ENCODE data around the gene DUSP9.
"Not testable (repeated sequence)": the region's sequence is repeated elsewhere in the genome, so short reads cannot be mapped to it uniquely, and the experiment has no call there.

DUSP9 gene, protein sequence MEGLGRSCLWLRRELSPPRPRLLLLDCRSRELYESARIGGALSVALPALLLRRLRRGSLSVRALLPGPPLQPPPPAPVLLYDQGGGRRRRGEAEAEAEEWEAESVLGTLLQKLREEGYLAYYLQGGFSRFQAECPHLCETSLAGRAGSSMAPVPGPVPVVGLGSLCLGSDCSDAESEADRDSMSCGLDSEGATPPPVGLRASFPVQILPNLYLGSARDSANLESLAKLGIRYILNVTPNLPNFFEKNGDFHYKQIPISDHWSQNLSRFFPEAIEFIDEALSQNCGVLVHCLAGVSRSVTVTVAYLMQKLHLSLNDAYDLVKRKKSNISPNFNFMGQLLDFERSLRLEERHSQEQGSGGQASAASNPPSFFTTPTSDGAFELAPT

DNA sequence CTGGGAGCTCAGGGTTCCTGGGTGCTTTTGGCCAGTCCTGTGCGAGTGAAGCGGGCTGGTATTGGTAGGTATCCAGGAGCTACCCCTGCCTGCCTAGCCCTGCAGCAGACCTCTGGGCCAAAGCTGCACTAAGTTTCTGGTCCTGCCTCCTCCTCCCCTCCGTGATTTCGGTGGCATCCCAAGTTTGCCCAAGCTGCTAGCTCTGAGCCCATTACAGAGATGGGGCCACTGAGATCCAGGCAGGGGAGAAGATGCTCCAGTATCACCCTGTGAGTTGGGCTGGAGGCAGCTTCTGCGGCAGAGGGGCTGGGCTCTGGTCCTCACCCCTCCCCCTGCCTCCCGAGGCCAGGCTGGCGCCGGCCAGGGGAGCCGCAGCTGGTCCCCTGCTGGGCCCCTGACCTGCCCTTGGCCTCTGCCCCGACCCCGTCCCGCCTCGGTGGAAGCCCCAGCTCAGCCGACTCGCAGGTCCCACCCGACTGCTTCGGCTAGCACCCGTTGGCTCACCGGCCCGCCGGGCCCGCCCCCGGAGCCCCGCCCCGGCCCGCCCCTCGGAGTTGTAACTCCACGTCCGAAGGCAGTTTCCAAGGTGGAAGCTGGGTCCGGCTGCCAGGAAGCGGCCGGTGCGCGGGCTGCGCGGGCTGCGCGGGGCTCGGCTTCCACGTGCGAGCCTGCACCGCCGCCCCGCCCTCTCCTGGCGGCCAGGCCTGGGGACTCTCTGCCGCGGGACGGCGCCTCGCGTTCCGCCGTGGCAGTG is at the start of gene DUSP9:
Gene DUSP9, plus strand, starts transcription at position 584 of the 754 bp plus-strand sequence. CDS start 751 bp downstream, outside the sequence.
- Mint-ChIP-seq H3K4me3 (no peak within 1 kb of the TSS), H3K27me3 (ENCODE audit: low read depth) (peaks cover 35% of the 10 kb centered on the region), H3K4me1 (ENCODE audit: low read depth) (peaks cover 2% of the 10 kb centered on the region), H3K27ac (no peak within 1 kb of the TSS), H3K9me3 (no peaks in the 10 kb centered on the region), H3K36me3 (ENCODE audit: low read depth) (no peaks in the 10 kb centered on the region)

DNA sequence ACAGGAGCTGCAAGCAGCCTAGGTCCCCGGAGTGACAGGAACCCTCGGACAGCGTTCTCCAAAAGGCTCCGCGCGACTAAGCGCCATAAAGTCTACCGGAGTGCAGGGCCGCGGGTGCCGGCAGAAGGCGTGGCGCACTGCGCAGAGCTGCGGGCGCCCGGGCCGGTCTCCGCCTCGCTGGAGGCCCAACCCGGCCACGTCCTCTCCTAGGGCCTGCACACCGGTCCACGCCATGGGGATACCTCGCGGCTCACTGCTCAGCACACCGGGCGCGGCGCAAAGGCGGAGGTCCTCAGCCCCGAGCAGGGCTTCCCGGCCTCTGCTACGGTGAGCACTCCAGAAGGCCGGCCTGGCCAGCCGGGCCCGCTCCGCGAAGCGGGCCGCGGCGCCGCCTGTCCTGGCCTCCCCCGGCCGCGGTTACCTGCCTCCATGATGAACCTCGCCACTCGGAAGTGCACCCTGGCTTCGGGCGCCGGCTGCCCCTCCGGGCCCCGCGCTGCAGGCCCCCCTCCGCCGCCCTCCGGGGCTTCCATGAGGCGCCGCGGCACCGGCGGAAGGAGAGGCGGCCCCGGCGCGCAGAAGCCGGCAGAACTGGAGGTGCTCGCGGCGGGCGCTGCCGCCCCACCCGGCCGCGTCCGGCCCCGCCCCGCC is 48.3 kb upstream of the DUSP9 start, which contains the start of gene CCNQ:
Gene CCNQ, minus strand, starts transcription at position 599 of the 651 bp plus-strand sequence. Its CDS starts 66 bp downstream, at position 533.
- Mint-ChIP-seq H3K9me3 (no peaks in the 10 kb centered on the region), H3K4me1 (ENCODE audit: low read depth) (peaks cover 34% of the 10 kb centered on the region), H3K36me3 (ENCODE audit: low read depth) (peaks cover 7% of the 10 kb centered on the region), H3K27me3 (ENCODE audit: low read depth) (no peaks in the 10 kb centered on the region), H3K27ac (peak within 1 kb of the TSS; percentile 73), H3K4me3 (peak within 1 kb of the TSS; percentile 90)

DNA sequence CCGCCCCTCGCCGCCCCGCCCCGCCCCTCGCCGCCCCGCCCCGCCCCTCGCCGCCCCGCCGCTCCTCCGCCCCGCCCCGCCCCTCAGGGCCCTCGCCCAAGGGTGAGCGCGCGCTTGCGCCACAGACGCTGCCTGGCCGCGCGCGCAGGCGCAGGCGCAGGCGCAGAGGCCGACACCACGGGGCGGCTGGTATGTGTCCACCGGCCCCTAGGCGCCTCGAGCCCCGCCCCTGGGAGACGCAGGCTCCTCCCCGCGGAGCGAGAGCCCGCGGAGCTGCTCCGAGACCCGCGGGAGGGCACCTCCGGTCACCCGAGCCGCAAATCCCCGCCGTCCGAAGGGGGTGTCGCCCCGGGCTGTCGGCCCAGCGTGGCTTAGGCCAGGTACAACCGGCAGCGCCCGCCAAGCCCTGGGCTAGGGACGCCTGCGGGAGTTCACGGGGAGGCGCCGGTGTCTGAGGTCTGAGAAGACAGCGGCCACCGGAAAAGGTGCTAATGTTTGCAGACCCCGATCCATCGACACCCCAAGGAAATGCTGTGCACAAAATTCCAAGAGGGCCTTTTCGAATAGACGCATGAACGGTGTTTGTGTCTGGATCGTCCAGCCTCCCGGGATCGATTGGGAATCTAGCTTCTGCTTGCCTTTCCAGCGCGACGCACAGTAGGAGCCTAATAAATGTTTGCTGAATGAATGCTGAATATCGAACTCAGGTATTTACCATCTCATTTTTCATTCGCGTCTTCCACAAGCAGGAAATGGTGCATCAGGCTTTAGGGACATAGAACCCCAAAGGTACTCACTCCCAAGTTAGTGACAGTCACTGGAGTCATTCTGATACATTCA is 47.6 kb upstream of the DUSP9 start:
- Mint-ChIP-seq H3K27me3 (ENCODE audit: low read depth) (no peaks in the 10 kb centered on the region), H3K4me3 (peak overlapping the region; percentile 90), H3K4me1 (ENCODE audit: low read depth) (peaks cover 40% of the 10 kb centered on the region), H3K36me3 (ENCODE audit: low read depth) (peaks cover 7% of the 10 kb centered on the region), H3K27ac (no peak overlapping the region), H3K9me3 (no peaks in the 10 kb centered on the region)

DNA sequence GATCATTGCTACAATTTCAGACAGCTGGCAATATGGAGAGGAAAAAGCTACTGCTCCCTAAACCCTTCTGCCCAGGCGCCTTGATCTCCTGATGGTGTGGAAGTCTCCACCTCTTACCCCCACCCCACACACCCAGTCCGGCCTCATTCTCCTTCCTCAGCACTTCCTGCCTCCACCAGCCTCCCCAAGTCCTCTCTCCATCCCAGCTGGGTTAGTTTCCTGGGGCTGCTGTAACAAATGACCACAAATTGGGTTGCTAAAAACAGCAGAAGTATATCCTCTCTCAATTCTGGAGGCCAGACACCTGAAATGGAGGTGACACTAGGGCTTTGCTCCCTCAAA is 47.0 kb upstream of the DUSP9 start:
- Mint-ChIP-seq H3K36me3 (ENCODE audit: low read depth) (peaks cover 7% of the 10 kb centered on the region), H3K4me1 (ENCODE audit: low read depth) (peaks cover 42% of the 10 kb centered on the region)

DNA sequence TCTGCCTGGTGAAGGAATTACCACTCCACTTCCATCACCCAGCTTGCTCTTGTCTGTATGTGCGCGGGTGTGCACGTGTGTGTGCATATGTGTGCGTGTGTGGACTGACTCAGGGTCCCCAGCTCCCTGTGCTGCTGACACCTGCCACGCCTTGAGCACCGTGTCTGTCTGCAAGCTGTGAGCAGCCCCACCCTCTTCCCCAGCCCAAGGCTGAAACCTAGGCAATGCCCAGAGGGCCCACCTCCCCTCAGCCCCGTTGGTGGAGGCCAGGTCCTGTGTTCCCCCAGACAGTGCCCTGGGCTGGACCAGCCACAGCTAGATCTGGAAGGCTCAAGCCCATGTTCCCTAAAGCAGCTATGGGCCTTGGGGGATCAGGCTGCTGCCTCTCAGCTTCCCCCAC is 46.1 kb upstream of the DUSP9 start:
- Mint-ChIP-seq H3K9me3 (no peaks in the 10 kb centered on the region), H3K27me3 (ENCODE audit: low read depth) (no peaks in the 10 kb centered on the region), H3K4me1 (ENCODE audit: low read depth) (peaks cover 40% of the 10 kb centered on the region), H3K4me3 (peak overlapping the region; percentile 34), H3K27ac (no peak overlapping the region), H3K36me3 (ENCODE audit: low read depth) (peaks cover 3% of the 10 kb centered on the region)

More for the DNA sequence above, 47.0 kb upstream of the DUSP9 start:
- peak overlapping the region; percentile 72 for H3K27ac Mint-ChIP-seq
- peak overlapping the region; percentile 90 for H3K4me3 Mint-ChIP-seq
- H3K27me3 Mint-ChIP-seq (ENCODE audit: low read depth): no peaks in the 10 kb centered on the region
- no peaks in the 10 kb centered on the region for H3K9me3 Mint-ChIP-seq

DNA sequence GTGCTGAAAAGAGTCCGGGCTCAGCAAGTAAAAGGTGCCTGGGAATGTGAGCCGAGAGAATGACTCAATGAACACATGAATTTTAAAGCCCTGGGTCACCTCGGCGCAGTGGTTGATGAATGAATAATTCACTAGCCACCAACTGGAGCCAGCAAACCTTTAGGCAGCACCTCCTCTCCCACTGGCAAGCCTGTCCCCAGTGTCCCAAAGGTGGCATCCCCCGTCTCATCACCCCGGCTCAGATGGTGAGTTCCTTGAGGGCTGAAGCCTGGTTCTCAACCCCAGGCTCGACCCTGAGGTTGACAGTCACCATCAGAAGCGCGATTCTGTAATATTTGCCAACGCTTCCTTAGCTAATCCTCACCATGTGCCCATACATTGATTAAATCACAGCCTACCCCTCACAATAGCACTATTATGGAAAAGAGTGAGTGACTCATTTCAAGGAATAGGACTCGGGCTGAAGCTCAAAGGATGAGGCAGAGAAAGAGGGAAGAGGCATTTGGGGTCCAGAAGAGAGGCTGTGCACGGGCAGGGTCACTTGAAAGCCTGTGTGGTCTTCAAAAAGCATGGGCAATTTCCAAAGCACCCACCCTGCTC is 45.4 kb upstream of the DUSP9 start:
- Mint-ChIP-seq H3K4me3 (peak overlapping the region; percentile 7), H3K27me3 (ENCODE audit: low read depth) (peaks cover 4% of the 10 kb centered on the region), H3K4me1 (ENCODE audit: low read depth) (peaks cover 37% of the 10 kb centered on the region), H3K36me3 (ENCODE audit: low read depth) (peaks cover 2% of the 10 kb centered on the region), H3K9me3 (no peaks in the 10 kb centered on the region), H3K27ac (no peak overlapping the region)

DNA sequence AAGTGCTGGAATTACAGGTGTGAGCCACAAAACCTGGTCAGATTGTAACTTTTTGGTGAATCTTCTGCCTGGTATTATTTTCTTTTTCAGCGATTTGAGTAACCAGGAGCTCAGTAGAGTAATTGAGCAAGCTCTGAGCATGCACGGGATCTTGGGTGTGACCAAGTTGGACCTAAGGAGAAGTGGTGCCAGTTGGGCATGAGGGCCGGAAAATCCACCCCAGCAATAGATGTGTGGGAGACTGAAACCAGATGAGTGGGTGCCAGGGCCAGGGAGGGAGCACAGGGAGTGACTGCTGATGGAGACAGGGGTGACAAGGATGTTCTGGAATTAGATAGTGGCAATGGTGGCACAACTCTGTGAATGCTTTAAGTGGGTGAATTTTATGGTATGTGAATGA is 44.4 kb upstream of the DUSP9 start:
- Mint-ChIP-seq H3K4me3 (no peak overlapping the region), H3K27me3 (ENCODE audit: low read depth) (peaks cover 13% of the 10 kb centered on the region), H3K27ac (no peak overlapping the region), H3K4me1 (ENCODE audit: low read depth) (peaks cover 27% of the 10 kb centered on the region), H3K9me3 (no peaks in the 10 kb centered on the region), H3K36me3 (ENCODE audit: low read depth) (no peaks in the 10 kb centered on the region)

DNA sequence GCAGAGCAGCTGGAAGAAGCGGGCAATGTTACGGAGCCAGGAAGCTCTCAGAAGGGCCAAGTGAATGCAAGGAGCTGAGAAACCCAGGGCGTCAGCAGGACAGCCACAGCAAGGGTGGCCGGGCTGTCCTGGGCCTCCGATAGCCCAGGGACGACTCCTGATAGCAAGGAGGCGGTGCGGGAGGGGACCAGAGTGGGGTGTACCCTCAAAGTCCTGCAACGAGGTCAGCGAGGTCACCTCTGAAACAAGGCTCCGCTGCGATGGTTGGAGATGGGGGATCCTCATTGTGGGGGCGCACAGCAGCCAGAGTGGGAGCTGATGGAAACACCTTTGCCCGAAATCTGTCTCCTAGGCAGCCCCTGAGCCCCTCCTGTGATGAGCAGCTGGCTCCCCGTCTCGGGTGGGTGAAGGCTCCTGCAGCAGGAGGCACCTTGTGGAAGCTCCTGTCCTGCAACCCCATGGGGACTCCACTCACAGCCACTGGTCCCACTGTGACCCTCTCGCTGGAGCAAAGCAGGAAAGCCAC is 43.8 kb upstream of the DUSP9 start:
- Mint-ChIP-seq H3K36me3 (ENCODE audit: low read depth) (no peaks in the 10 kb centered on the region), H3K27me3 (ENCODE audit: low read depth) (peaks cover 13% of the 10 kb centered on the region), H3K4me1 (ENCODE audit: low read depth) (peaks cover 22% of the 10 kb centered on the region), H3K27ac (no peak overlapping the region), H3K9me3 (no peaks in the 10 kb centered on the region), H3K4me3 (no peak overlapping the region)

DNA sequence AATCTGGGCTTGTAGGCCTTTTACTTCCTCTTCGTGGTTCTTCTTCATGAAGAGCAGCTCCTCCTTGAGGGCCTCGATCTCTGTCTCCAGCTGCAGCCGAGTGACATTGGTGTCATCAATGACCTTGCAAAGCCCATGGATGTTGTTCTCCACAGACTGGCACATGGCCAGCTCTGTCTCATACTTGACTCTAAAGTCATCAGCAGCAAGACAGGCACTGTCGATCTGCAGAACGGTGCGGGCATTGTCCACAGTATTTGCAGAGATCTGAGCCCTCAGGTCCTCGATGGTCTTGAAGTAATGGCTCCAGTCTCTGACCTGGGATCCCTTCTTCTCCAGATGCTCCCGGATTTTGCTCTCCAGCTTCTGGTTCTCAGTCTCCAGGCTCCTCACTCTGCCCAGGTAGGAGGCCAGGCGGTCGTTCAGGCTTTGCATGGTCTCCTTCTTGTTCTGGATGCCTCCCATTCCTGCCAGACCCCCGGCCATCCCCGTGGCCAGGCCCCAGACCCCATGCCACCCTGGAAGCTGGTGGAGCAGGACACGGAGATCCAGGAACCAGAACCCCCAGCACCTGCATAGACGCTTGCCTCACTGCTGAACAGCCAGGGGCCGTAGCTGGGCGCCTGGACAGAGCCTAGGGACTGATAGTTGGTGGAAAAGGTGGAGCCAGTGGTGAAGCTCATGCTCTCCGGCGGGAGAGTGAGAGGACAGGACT is 42.2 kb upstream of the DUSP9 start:
- H3K4me3 Mint-ChIP-seq: not testable (repeated sequence)

DNA sequence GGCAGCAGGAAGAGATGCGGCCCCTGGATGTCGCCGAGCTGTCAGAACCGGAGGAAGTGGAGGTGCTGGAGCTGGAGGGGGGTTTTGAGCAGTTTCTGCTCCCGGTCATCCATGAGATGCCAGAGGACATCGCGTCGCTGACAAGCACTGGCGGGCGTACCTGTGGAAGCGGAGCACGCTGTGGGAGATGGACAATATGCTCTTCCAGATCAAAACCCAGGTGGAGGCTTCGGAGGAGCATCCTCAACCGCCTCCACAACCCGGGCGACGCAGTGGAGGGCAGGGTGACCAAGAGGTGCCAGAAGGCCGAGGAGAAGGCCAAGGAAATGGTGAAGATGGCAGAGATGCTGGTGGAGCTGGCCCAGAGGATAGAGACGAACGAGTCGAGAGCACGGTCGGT is 40.5 kb upstream of the DUSP9 start:
- Mint-ChIP-seq H3K27ac (no peak overlapping the region), H3K36me3 (ENCODE audit: low read depth) (no peaks in the 10 kb centered on the region), H3K9me3 (no peaks in the 10 kb centered on the region)

More for the DNA sequence above, 42.2 kb upstream of the DUSP9 start:
- H3K27me3 Mint-ChIP-seq (ENCODE audit: low read depth): peaks cover 20% of the 10 kb centered on the region
- H3K27ac Mint-ChIP-seq; H3K9me3 Mint-ChIP-seq; H3K36me3 Mint-ChIP-seq (ENCODE audit: low read depth): not testable (repeated sequence)
- peaks cover 27% of the 10 kb centered on the region for H3K4me1 Mint-ChIP-seq (ENCODE audit: low read depth)

DNA sequence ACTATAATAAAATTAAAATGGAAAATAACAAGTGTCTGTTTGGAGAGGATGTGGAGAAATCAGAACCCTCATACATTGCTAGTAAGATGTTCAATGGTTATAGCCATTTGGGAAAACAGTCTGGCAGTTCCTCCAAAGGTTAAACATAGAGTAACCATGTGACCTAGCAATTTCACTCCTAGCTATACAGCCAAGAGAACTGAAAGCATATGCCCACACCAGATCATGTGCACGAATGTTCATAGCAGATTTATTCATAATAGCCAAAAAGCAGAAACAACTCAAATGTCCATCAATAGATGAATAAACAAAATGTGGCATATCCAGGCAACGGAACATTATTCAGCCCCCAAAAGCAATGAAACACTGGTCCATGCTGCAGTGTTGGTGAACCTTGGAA is 38.6 kb upstream of the DUSP9 start:
- peaks cover 20% of the 10 kb centered on the region for H3K27me3 Mint-ChIP-seq (ENCODE audit: low read depth)
- no peak overlapping the region for H3K4me3 Mint-ChIP-seq
- H3K27ac Mint-ChIP-seq: no peak overlapping the region

More for the DNA sequence above, 40.5 kb upstream of the DUSP9 start:
- H3K27me3 Mint-ChIP-seq (ENCODE audit: low read depth): peaks cover 20% of the 10 kb centered on the region
- H3K4me3 Mint-ChIP-seq: no peak overlapping the region
- H3K4me1 Mint-ChIP-seq (ENCODE audit: low read depth): peaks cover 15% of the 10 kb centered on the region

DNA sequence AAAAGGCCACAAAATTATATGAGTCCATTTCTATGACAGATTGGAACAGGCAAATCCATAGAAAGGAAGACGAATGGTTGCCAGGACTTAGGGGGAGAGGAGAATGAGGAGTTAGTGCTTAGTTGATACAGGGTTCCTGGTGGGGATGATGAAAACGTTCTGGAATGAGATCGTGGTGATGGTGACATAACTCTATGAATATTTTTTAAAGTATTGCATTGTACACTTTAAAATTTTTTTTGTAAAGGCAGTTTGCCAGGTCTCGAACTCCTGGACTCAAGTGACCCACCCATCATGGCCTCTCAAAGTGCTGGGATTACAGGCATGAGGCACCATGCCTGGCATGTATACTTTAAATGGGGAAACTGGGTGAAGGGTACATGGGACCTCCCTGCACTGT is 38.2 kb upstream of the DUSP9 start:
- H3K27ac Mint-ChIP-seq: no peak overlapping the region
- H3K4me3 Mint-ChIP-seq: no peak overlapping the region
- H3K36me3 Mint-ChIP-seq (ENCODE audit: low read depth): no peaks in the 10 kb centered on the region
- H3K4me1 Mint-ChIP-seq (ENCODE audit: low read depth): peaks cover 11% of the 10 kb centered on the region
- peaks cover 24% of the 10 kb centered on the region for H3K27me3 Mint-ChIP-seq (ENCODE audit: low read depth)
- H3K9me3 Mint-ChIP-seq: no peaks in the 10 kb centered on the region

More for the DNA sequence above, 38.6 kb upstream of the DUSP9 start:
- H3K9me3 Mint-ChIP-seq: no peaks in the 10 kb centered on the region
- no peaks in the 10 kb centered on the region for H3K36me3 Mint-ChIP-seq (ENCODE audit: low read depth)
- H3K4me1 Mint-ChIP-seq (ENCODE audit: low read depth): peaks cover 15% of the 10 kb centered on the region

All from T-helper 1 cell treated with Interleukin-12 subunit alpha and Interleukin-12 subunit beta and Interleukin-4 antibody, amounts not matched to agents 30 μg/mL and 1 μg/mL, for 36 hours (primary cell).